Effector memory CD8-positive, alpha-beta T cell (primary cell): ENCODE data around the gene EYS.

Source experiments
- ATAC-seq: fragments of 150-1000 bp; cut with Tn5 transposase; replicated peaks from 2 replicates; pipeline ENCODE4 v1.10.0; 2021; ENCODE audit warnings: mild to moderate bottlenecking, moderate library complexity
- DNase-seq, 3 experiments: peaks; one replicate each; pipeline ENCODE4 v3.0.0; 2021
- H3K27ac Mint-ChIP-seq, 2 donors: one replicate each; pipeline ENCODE4 v1.8.0; 2022; ENCODE audit warnings: mild to moderate bottlenecking in 2 of 2, mixed read lengths in 2 of 2, moderate library complexity in 2 of 2
- H3K27me3 Mint-ChIP-seq, 2 donors: one replicate each; pipeline ENCODE4 v1.8.0; 2022; ENCODE audit warnings: mixed read lengths in 2 of 2
- H3K36me3 Mint-ChIP-seq: one replicate; pipeline ENCODE4 v1.8.0; 2022; ENCODE audit warnings: mild to moderate bottlenecking, moderate library complexity, mixed read lengths; ENCODE audit not compliant: insufficient read depth
- H3K4me1 Mint-ChIP-seq, 2 donors: one replicate each; pipeline ENCODE4 v1.8.0; 2022; ENCODE audit warnings: low read depth in 2 of 2, mixed read lengths in 2 of 2
- H3K4me3 Mint-ChIP-seq, 2 donors: one replicate each; pipeline ENCODE4 v1.8.0; 2022; ENCODE audit warnings: mild to moderate bottlenecking in 2 of 2, mixed read lengths in 2 of 2, moderate library complexity in 2 of 2
- H3K9me3 Mint-ChIP-seq, 2 donors: one replicate each; pipeline ENCODE4 v1.8.0; 2022; ENCODE audit warnings: mixed read lengths in 2 of 2

Gene EYS

DNA sequence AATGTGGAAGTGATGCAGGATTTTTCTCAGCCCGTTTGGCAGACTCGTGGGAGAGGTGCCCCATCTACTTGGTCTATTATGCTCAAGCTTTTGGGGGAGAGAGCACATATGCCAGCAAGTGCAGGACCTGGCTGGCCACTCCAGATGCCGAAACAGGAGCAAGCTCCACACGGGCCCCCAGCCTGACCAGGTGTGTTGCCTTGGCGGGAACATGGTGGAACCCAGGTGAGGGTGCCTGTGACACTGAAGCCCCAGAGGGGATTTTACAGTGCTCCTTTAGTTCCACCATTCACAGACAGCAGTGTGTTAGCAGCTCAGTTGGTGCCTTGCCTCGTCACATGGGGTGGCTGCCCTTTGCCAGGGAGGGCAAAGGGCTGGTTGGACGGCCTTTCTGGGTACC is 798.9 kb downstream of the EYS start:
- H3K4me1 Mint-ChIP-seq, result no peaks in the 10 kb centered on the region
- no peak for ATAC-seq
- no peaks in the 10 kb centered on the region for H3K27me3 Mint-ChIP-seq
- H3K27ac Mint-ChIP-seq, result no peak overlapping the region
- no peaks in the 10 kb centered on the region for H3K36me3 Mint-ChIP-seq
- no peak for DNase-seq
- H3K9me3 Mint-ChIP-seq, result peaks cover 0 to 2% of the 10 kb centered on the region in 2 donors
- no peak overlapping the region for H3K4me3 Mint-ChIP-seq

- Mint-ChIP-seq H3K9me3 (no peaks in the 10 kb centered on the region), H3K4me1 (no peaks in the 10 kb centered on the region), H3K27me3 (no peaks in the 10 kb centered on the region), H3K4me3 (no peak overlapping the region), H3K36me3 (no peaks in the 10 kb centered on the region), H3K27ac (no peak overlapping the region)
- ATAC-seq (no peak), DNase-seq (no peak)
Measured at GRCh38 chr6:64904616-64905015, 802.4 kb downstream of the EYS start.

- Mint-ChIP-seq H3K27me3 (no peaks in the 10 kb centered on the region), H3K36me3 (no peaks in the 10 kb centered on the region), H3K27ac (no peak overlapping the region), H3K4me3 (no peak overlapping the region), H3K4me1 (no peaks in the 10 kb centered on the region), H3K9me3 (peaks cover 4 to 17% of the 10 kb centered on the region in 2 donors)
- DNase-seq, result no peak
- no peak for ATAC-seq
Measured at GRCh38 chr6:64902596-64902995, 804.4 kb downstream of the EYS start.

DNA sequence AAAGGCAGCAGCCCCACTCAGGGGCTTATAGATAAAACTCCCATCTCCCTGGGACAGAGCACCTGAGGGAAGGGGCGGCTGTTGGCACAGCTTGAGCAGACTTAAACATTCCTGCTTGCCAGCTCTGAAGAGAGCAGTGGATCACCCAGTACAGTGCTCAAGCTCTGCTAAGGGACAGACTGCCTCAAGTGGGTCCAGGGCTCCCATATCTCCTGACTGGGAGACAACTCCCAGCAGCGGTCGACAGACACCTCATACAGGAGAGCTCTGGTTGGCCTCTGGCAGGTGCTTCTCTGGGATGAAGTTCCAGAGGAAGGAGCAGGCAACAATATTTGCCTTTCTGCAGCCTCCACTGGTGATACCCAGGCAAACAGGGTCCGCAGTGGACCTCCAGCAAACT is 810.1 kb downstream of the EYS start:
- ATAC-seq, result no peak
- no peaks in the 10 kb centered on the region for H3K27me3 Mint-ChIP-seq

GRCh38 chr6:64895945-64896344 is 811.1 kb downstream of the EYS start:
- no peaks in the 10 kb centered on the region for H3K27me3 Mint-ChIP-seq
- no peak for ATAC-seq
- no peaks in the 10 kb centered on the region for H3K4me1 Mint-ChIP-seq
- DNase-seq, result no peak
- no peak overlapping the region for H3K27ac Mint-ChIP-seq
- H3K36me3 Mint-ChIP-seq, result no peaks in the 10 kb centered on the region
- H3K9me3 Mint-ChIP-seq, result peaks cover 8 to 25% of the 10 kb centered on the region in 2 donors
- H3K4me3 Mint-ChIP-seq, result no peak overlapping the region

More for the DNA sequence above, 810.1 kb downstream of the EYS start:
- no peaks in the 10 kb centered on the region for H3K36me3 Mint-ChIP-seq
- no peak for DNase-seq
- H3K27ac Mint-ChIP-seq, result no peak overlapping the region
- H3K4me1 Mint-ChIP-seq, result no peaks in the 10 kb centered on the region
- H3K9me3 Mint-ChIP-seq, result peaks cover 8 to 25% of the 10 kb centered on the region in 2 donors
- no peak overlapping the region for H3K4me3 Mint-ChIP-seq

DNA sequence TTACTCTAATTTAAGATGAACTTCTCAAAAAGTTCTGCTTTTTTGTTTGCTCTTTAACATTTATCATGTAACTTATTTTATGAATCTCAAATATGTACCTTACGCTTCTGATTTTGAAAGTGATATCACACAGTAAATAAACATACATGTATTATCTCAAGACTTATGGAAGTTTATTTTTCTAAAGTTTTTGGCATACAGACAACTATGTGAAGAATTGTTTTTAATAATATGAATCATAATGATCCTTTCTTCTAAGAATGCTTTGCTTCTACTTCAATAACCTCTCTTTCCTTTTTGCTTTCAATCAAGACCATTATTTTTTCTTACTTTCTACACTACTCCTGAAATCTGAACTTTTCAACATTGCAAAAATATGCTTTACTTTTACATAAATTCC is 816.4 kb downstream of the EYS start:
- Mint-ChIP-seq H3K36me3 (no peaks in the 10 kb centered on the region), H3K4me3 (no peak overlapping the region), H3K27me3 (no peaks in the 10 kb centered on the region), H3K4me1 (no peaks in the 10 kb centered on the region), H3K9me3 (peaks cover 2 to 8% of the 10 kb centered on the region in 2 donors), H3K27ac (no peak overlapping the region)
- ATAC-seq (no peak), DNase-seq (no peak)

GRCh38 chr6:64889144-64889543 is 817.9 kb downstream of the EYS start:
- Mint-ChIP-seq H3K4me3 (no peak overlapping the region), H3K27ac (no peak overlapping the region)

GRCh38 chr6:64874776-64875175 is 832.2 kb downstream of the EYS start:
- no peak for DNase-seq
- Mint-ChIP-seq H3K4me1 (no peaks in the 10 kb centered on the region), H3K4me3 (no peak overlapping the region), H3K36me3 (no peaks in the 10 kb centered on the region), H3K27ac (no peak overlapping the region), H3K27me3 (no peaks in the 10 kb centered on the region), H3K9me3 (peaks cover 18 to 22% of the 10 kb centered on the region in 2 donors)
- ATAC-seq, result no peak

More at GRCh38 chr6:64889144-64889543, 817.9 kb downstream of the EYS start:
- DNase-seq (no peak), ATAC-seq (no peak)
- peaks cover 2 to 8% of the 10 kb centered on the region in 2 donors for H3K9me3 Mint-ChIP-seq
- no peaks in the 10 kb centered on the region for H3K36me3 Mint-ChIP-seq
- no peaks in the 10 kb centered on the region for H3K27me3 Mint-ChIP-seq
- no peaks in the 10 kb centered on the region for H3K4me1 Mint-ChIP-seq

- ATAC-seq (no peak), DNase-seq (no peak)
- Mint-ChIP-seq H3K27ac (no peak overlapping the region), H3K4me1 (no peaks in the 10 kb centered on the region), H3K27me3 (no peaks in the 10 kb centered on the region), H3K9me3 (peaks cover 17 to 29% of the 10 kb centered on the region in 2 donors), H3K36me3 (no peaks in the 10 kb centered on the region), H3K4me3 (no peak overlapping the region)
Measured at GRCh38 chr6:64872633-64873032, 834.4 kb downstream of the EYS start.

- Mint-ChIP-seq H3K27me3 (no peaks in the 10 kb centered on the region), H3K27ac (no peak overlapping the region), H3K36me3 (no peaks in the 10 kb centered on the region), H3K4me1 (no peaks in the 10 kb centered on the region), H3K4me3 (no peak overlapping the region), H3K9me3 (peaks cover 0 to 6% of the 10 kb centered on the region in 2 donors)
- ATAC-seq (no peak), DNase-seq (no peak)
Measured at GRCh38 chr6:64861039-64861651, 845.9 kb downstream of the EYS start.

GRCh38 chr6:64860203-64860602 is 846.8 kb downstream of the EYS start:
- H3K4me3 Mint-ChIP-seq, result no peak overlapping the region
- H3K9me3 Mint-ChIP-seq, result peaks cover 6 to 8% of the 10 kb centered on the region in 2 donors
- DNase-seq, result no peak
- no peaks in the 10 kb centered on the region for H3K36me3 Mint-ChIP-seq
- no peak overlapping the region for H3K27ac Mint-ChIP-seq
- H3K4me1 Mint-ChIP-seq, result no peaks in the 10 kb centered on the region
- H3K27me3 Mint-ChIP-seq, result no peaks in the 10 kb centered on the region
- no peak for ATAC-seq

DNA sequence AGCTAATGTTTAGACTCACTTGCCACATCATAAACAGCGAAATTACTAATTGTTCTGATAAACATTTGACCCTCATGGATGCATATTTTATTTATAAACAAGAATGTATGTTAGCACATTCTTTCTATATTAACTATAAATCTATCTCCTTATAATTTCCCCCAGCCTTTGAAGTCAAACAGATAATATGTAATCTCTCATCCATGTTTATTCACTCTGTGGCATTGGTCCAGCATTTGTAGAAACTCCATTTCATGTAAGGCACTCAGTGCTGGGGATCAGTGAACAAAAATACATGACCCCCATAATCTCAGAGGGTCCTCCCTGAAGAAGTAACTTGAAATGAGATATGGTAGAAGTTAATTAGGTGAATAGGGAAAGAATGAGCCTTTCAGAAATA is 856.9 kb downstream of the EYS start:
- Mint-ChIP-seq H3K4me1 (no peaks in the 10 kb centered on the region), H3K4me3 (no peak overlapping the region), H3K27ac (no peak overlapping the region), H3K9me3 (peaks cover 11 to 23% of the 10 kb centered on the region in 2 donors), H3K36me3 (no peaks in the 10 kb centered on the region), H3K27me3 (no peaks in the 10 kb centered on the region)
- ATAC-seq (no peak), DNase-seq (no peak)

DNA sequence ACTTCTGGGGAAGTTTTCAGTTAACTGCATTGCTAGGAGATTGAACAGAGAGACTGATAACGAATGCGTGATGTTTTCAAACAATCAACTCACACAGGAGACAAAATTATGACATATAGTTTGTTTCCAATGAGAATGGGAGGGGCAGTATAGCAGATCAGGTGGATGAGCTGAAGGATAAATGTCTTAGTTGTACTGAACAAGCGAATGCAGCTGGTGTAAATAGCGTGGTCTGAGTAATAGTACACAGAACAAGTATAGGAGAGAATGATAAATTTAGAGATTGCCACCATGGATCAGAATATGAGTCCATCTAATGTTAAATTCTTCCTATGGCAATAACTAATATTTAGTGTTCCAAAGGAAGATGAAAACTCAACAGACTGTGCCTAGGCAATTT is 858.6 kb downstream of the EYS start:
- H3K9me3 Mint-ChIP-seq, result peaks cover 11 to 19% of the 10 kb centered on the region in 2 donors
- no peak overlapping the region for H3K27ac Mint-ChIP-seq
- H3K27me3 Mint-ChIP-seq, result no peaks in the 10 kb centered on the region
- no peak for DNase-seq
- no peak overlapping the region for H3K4me3 Mint-ChIP-seq
- no peak for ATAC-seq
- no peaks in the 10 kb centered on the region for H3K36me3 Mint-ChIP-seq
- no peaks in the 10 kb centered on the region for H3K4me1 Mint-ChIP-seq

DNA sequence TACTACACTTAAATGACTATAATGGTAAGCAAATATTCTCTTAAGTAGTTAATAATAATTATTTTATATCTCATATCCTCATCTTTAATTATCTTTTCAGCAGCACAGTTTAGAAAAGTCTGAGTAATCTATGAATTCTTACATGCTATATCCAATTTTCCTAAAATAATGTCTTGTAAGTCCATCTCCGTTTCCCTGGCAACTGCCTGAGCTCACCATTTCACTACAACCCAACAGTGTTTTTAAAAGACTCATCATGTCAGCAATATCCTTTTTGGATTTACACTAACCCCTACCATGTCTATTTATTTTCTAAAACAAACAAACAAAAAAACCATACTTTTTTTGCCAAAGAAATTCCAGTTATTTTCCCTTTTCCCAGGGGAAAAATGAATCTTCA is 859.6 kb downstream of the EYS start:
- no peaks in the 10 kb centered on the region for H3K36me3 Mint-ChIP-seq
- H3K27ac Mint-ChIP-seq, result no peak overlapping the region
- no peaks in the 10 kb centered on the region for H3K27me3 Mint-ChIP-seq
- no peak overlapping the region for H3K4me3 Mint-ChIP-seq
- ATAC-seq (no peak), DNase-seq (no peak)
- H3K4me1 Mint-ChIP-seq, result no peaks in the 10 kb centered on the region
- H3K9me3 Mint-ChIP-seq, result peaks cover 15 to 23% of the 10 kb centered on the region in 2 donors

DNA sequence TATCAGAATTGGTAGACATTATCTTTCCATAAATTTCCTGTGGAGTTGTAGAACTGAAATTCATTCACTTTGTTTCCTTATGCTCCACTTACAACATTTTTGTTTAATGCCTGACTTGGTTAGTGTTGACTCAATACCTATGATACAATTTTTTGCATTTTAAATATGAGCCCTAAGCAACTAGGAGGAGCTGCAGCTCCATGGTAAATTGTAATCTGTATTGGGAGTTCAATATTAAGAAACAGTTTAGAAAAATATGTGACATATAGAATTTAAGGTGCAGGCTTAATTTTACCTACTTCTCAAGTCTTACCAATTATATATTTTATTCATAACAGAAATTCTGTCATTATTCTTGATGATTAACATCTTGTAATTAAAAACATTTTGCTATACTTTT is 868.3 kb downstream of the EYS start:
- Mint-ChIP-seq H3K4me3 (no peak overlapping the region), H3K9me3 (peaks cover 7 to 10% of the 10 kb centered on the region in 2 donors), H3K36me3 (no peaks in the 10 kb centered on the region), H3K4me1 (no peaks in the 10 kb centered on the region), H3K27me3 (no peaks in the 10 kb centered on the region), H3K27ac (no peak overlapping the region)
- DNase-seq (no peak), ATAC-seq (no peak)
